Epidermal melanocyte (primary cell): ENCODE data around the gene ZNF99.
"Not testable (repeated sequence)": the region's sequence is repeated elsewhere in the genome, so short reads cannot be mapped to it uniquely, and the experiment has no call there.

Experiments used
- DNase-seq: peaks from one replicate; pipeline ENCODE4 v3.0.0; 2011; ENCODE audit warnings: low spot score; ENCODE audit not compliant: insufficient read length

Gene ZNF99

DNA sequence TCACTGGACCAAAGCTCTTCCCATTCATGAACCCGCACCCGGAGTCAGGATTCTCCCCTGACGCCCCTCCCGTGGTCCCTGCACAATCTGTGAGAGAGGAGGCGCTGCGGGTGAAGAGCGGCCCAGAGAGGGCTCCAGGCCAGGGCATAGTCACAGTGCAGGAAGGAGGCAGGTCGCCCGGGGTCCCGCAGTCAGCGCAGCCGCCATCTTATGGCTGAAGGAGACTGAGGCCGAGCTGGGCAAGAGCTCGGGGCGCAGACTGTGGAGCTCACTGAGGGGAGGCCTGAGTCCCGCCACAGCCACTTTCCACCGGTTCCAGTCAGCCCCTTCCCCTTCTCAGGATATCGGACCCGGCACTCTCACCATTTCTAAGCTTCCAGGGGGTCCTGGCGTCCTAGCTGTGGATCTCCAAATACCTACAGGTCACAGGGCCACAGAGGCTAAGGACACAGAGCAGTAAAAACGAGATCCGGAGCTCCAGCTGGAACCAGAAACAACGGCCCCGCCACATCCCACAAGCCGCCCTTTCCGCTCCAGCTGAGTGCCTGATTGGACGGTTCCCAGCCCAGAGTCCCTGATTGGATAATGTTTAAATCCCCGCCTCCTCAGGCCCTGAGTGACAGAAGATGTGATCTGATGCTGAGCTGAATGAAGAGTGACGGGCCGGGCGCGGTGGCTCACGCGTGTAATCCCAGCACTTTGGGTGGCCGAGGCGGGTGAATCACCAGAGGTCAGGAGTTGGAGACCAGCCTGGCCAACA, at the start of gene ZNF99:
TSS of gene ZNF99 (minus strand) at position 501 of the 760 bp plus-strand sequence. CDS start at position 366, 135 bp downstream.
- no peak for DNase-seq

DNA sequence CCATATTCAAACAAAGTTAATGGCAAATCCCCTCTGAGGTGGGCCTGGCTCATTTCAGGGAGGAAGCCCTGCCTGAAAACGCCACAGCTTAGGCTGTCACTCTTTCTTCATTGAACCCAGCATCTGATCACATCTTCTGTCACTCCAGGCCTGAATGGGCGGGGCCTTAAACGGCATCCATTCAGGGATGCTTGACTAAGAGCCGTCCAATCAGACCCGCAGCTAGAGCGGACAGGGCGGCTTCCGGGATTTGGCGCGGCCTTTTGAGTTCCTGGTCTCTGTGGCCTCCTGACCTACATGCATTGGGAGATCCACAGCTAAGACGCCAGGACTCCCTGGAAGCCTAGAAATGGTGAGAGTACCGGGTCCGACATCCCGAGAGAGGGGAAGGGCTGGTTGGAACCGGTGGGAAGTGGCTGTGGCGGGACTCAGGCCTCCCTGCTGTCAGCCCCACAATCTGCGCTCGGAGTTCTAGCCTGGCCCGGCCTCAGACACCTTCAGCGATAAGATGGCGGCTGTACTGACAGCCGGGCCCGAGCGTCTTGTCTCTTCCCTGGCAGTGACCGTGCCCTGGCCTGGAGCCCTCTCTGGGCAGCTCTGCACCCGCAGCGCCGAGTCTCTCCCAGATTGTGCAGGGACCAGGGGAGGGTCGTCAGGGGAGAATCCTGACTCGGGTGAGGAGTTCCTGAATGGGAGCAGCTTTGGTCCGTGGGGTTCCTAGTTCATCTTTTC, 48.2 kb upstream of the ZNF99 start, which contains the start of gene ZNF723:
TSS of gene ZNF723 (plus strand) at position 261 of the 732 bp plus-strand sequence. CDS start at position 350, 89 bp downstream.
- DNase-seq, result no peak

- no peak for DNase-seq
Measured at GRCh38 chr19:22831211-22831610, 47.3 kb upstream of the ZNF99 start.

GRCh38 chr19:22814124-22814523, 30.2 kb upstream of the ZNF99 start:
- DNase-seq, result no peak

DNA sequence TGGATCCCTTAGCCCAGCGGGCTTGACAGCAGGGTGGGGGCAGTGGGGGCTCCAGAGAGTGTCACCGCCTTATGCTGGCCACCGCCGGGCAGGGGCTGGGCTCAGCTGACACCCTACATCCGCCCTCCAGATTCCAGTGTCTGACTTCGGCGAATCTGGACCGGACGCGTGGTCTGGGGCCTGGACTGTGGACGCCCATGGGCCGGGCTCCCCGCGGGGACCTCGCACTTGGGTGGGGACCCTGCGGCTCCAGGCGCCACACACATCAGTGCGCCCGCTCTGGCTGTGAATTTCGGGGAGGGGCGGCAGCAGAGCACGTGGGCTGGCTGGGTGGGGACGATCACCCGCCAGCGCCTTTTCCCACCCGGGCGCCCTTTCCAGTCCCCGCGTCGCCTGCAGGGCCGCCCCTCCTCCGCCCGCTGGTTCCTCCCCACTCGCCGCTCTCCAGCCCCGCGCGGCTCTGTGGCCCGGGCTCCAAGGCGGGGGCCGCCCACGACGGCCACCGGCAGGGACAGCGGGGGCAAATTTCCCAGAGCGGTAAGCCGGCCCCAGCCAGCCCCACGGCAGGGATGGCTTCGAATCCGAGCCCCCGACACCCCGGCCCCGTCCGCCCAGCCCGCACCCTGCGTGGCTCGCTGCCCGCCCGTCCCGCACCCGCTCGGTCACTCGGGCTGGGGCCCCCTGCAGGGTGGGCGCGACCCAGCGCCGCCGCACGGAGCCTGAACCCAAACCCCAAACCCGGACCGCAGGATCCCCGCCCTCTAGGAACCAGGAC, 23.3 kb upstream of the ZNF99 start:
- DNase-seq, result no peak

DNA sequence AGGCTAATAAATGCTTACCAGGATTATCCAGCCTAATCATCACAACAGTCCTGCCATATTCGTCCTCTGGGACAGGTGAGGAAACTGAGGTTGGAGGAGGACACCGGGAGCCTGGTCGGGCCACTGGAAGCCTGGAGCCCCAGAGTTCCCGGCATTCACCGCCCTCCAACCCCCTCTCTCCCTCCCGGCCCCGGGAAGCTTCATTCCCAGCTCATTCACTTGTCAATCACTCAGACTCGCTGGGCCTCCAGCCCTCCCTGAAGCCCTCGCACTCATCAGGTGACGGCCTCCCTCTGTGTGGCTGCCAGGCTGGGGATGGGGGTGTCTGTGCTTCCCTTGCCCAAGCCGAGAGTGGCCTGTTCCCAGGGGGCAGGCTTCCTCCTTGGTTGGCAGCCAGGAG, 22.5 kb upstream of the ZNF99 start:
- DNase-seq, result no peak

DNA sequence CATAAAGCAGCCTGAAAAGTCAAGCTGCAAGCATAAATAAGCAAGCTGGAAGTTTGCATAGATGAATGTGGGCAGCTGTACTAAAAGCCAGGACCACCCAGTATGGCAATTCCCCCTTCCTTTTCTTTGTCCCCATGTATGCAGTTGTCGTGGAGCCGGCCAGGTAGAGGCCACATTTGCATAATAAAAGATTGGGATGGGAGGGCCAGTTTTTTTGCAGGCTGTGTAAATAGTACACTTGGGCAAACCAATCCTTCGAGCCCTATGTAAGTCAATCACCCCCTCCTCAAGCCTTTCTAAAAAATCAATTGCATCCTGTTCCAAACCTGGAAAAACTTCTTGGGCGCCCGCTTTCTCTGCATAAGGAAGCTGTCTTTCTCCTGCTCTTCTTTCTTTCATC, 13.1 kb upstream of the ZNF99 start:
- DNase-seq, result no peak

DNA sequence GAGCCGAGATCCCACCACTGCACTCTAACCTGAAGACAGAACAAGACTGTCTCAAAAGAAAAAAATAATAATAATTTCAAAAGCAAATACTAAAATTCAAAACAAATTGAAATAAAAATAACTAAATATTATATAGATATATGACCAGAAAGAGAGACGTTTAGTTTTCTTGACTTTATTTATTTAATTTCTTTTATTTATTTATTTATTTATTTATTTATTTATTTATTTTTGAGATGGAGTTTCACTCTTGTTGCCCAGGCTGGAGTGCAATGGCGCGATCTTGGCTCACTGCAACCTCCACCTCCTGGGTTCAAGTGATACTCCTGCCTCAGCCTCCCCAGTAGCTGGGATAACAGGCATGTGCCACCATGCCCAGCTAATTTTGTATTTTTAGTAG, 8.9 kb upstream of the ZNF99 start:
- DNase-seq, result not testable (repeated sequence)

DNA sequence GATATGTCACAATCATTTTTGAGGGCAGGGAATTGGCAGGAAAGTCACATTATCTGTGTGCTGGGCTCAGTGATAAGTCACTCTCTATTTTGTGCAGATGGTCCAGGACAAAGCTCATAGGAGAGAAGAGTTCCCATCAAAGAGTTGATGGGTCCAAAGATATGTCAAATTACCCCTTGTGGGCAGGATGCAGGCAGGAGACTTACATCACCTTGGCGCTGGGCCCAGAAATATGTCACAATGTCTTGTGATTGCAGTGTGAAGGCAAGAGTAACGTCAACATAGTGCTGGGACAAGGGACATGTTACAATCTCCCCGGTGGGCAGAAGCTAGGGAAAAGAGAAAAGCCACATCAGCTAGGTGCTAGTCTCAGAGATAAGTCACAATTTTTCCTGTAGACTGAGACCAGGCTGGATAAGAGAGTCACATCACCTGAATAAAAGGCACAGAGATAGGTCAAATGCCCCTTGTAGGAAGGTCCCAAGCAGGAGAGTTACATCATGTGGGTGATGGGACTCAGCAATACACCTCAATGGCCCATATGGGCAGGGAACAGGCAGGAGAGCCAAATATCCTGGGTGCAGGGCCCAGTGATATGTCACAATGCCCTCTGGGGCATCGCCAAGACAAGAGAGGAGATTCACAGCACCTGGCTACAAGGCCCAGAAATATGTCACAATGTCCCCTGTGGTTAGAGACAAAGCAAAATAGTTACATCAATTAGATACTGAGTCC, 47.9 kb downstream of the ZNF99 start:
- DNase-seq, result no peak

GRCh38 chr19:22733691-22734090, 50.3 kb downstream of the ZNF99 start:
- DNase-seq, result no peak

- not testable (repeated sequence) for DNase-seq
Measured at GRCh38 chr19:22728214-22728613, 55.7 kb downstream of the ZNF99 start.

DNA sequence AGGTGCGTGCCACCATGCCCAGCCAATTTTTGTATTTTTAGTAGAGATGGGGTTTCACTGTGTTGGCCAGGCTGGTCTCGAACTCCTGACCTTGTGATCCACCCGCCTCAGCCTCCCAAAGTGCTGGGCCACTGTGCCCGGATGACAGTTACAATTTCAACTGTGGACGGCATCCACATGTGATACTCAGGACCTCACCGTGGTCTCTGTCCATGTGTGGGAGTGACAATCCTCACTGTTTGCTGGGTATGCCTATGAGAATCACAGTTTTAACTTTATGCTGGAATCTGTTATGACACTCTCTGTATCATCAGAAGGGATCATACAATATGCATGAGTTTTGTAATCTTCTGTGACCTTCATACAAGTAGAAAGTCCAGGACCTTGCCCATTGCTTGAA, 62.4 kb downstream of the ZNF99 start:
- not testable (repeated sequence) for DNase-seq

DNA sequence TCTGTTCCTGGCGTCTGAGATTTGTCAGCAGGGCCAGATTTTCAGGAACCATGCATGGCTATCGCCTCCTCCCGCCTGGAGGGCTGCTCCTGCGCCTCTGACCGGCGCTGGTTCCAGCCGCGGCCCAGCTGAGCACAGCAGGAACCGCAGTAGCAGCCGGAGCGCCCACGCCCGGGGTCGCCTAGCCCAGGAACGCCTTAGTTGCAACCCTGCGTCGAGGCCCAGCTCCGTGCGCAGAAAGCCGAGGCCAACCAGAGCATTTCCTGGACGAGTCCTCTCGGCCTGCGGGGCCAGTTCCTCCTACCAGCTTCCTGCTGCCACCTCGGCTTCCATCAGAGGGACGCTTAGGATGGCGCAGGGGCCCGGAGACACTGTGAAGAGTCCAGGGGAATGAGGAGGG, 75.0 kb downstream of the ZNF99 start:
- no peak for DNase-seq

GRCh38 chr19:22703096-22703495, 80.9 kb downstream of the ZNF99 start:
- DNase-seq, result not testable (repeated sequence)

- not testable (repeated sequence) for DNase-seq
Measured at GRCh38 chr19:22702661-22703060, 81.3 kb downstream of the ZNF99 start.
